HL-60/S4 treated with retinoic acid at 250 ng/mL for 4 days and 3 days (cell line): ENCODE measurements around the gene FOXL2NB.

Source experiments
- in situ Hi-C: fragments of 300-500 bp; cut with MboI; formaldehyde crosslinking; loops from 2 replicates; pipeline ENCODE4 v1.7.0; 2022; ENCODE audit warnings: low sequenced_read_pairs

The FOXL2NB gene

DNA sequence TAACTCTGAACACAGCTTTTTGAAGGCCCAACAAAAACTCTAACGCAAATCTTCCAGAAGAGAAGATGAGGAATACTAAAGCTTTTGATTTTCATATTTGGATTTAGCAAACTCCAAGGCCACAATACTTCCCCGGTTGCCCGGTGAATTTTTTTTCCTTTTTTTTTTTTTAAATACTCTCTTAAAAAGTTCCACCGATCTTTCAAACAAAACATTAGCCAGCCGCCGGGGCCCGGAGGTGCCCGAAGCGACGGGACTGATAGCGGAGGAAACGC, 2.4 kb upstream of the FOXL2NB start:
- in situ Hi-C loops, result no loop called here

DNA sequence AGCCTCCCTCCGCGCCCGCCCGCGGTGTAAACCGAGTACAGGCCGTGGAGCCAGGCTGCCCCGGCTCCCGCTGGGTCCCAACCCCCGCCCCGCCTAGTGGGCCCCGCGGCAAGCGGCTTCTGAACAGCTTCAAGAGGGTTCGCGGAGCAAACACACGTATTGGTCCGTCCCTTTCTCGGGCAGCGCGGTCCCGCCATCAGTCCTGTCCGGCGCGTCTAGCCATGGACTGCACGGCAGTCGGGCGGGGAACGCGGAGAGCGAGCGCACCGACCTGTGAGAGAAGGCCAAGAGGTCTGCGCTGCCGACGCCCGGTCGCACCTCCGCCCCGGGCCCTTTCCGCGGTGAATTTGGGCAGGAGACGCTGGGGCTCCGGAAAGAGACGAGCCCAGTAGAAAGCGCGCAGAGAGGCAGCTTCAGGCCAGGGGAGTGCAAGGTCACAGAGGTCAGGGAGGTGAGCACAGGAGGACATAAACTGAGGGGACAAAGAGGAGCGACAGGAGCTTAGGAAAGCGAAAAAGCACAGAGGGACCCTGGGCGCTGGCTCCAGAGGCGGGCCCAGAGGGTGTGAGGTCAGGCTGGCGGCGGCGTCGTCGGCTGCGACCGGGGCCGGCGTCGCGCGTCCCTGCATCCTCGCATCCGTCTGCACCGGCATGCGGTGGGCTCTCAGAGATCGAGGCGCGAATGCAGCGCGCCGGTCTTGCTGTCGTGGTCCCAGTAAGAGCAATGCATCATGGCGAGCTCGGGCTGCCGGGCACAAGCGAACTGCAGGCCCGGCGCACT, 1.9 kb upstream of the FOXL2NB start:
- in situ Hi-C loops, result no loop called here

DNA sequence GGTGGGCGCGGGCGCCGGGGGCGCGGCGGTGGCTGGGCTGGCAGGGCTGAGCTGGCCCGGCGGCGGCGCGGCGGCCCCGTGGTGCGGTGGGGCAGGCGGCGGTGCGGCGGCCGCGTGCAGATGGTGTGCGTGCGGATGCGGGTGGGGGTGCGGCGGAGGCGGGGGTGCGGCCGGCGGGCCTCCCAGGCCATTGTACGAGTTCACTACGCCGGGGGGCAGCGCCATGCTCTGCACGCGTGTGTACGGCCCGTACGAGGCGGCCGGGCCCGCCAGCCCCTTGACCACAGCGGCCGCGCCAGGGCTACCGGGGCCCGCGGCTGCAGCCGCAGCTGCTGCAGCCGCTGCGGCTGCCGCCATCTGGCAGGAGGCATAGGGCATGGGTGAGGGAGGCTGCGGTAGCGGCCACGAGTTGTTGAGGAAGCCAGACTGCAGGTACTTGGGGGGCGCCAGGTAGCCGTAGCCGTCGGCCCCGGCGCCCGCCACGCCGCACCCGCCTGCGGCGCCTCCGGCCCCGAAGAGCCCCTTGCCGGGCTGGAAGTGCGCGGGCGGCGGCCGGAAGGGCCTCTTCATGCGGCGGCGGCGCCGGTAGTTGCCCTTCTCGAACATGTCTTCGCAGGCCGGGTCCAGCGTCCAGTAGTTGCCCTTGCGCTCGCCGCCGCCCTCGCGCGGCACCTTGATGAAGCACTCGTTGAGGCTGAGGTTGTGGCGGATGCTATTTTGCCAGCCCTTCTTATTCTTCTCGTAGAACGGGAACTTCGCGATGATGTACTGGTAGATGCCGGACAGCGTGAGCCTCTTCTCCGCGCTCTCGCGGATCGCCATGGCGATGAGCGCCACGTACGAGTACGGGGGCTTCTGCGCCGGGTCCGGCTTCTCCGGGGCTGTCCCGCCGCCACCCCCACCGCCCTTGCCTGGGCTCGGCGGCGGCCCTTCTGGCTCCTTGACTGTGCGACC, 1.0 kb upstream of the FOXL2NB start:
- in situ Hi-C loops, result no loop called here

DNA sequence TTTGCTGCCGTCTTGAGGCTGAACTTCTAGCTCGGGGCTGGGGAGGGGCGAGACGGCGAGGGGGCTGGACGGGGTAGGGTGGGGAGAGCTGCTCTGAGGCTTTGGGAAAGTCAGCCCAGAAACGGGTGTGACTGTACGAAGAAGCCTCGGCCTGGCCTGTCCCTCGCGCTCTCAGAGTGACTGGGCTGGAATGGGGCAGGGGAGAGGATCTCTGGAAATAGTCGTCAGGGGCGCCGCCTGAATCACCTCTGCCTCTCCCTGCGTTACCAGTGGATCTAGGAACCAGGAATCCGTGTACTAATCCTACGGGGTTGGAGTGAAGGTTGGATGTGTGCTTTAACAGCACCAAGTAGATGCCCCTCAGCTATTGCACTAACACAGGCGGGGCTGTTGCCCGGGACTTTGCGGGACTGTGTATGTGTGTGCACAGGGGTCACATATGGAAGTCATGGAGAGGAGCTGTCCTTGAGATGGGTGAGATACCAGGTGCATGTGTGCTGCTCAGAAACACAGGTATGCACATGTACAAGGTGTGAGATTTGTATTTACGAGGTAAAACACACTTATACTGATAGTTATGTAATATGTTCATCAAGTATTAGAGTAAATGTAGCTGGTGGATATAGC, 591 bp downstream of the FOXL2NB start:
- in situ Hi-C loops, result no loop called here

DNA sequence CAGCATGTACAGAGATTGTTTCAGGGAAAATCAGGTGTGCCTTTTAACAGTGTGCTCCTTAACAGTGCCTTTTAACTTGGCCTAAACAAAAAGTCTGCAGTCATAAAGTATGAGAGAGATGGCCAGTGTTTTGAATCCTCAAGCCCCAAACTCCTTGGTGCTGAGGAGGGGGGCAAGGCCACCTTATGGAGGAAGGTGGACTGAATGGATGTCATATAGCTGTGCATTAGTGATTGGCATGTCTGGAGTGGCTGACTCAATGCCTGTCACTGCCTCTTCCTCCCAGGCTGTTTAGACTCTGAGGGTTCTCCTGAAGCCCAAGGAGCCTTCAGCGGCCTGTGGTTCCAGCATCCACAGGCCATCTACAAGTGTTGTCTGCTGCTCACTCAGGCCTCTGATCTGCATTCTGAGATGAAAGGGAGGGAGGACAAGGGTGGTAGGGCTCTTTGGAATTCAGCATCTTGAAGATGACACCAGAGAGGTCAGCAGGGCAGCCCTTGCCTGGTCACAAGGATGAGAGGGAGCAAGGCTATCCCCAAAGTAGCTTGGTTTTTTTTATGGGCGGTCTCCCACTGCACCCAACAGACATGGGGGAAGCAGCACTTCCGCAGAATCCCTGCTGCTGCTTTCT, 1.5 kb downstream of the FOXL2NB start:
- in situ Hi-C loops, result no loop called here

DNA sequence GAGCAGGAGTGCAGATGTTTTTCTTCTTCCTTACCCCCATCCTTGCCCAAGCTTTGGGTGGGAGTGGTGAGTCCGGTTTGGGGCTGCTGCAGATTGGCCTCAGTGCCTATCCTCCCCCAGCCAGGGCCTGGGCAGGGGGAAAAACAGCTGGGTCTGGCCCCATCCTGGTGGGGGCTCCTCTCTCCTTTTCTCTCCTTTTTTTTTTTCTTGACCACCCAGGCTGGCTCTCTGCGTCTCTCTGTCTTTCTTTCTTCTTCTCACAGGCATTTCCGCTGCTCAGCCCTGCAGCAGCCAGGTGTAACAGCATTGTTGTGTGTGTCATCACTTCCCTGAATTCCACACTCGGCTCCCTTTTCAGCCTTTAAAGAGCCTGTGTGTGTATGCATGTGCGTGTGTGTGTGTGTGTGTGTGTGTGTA, 2.0 kb downstream of the FOXL2NB start:
- in situ Hi-C loops, result no loop called here

DNA sequence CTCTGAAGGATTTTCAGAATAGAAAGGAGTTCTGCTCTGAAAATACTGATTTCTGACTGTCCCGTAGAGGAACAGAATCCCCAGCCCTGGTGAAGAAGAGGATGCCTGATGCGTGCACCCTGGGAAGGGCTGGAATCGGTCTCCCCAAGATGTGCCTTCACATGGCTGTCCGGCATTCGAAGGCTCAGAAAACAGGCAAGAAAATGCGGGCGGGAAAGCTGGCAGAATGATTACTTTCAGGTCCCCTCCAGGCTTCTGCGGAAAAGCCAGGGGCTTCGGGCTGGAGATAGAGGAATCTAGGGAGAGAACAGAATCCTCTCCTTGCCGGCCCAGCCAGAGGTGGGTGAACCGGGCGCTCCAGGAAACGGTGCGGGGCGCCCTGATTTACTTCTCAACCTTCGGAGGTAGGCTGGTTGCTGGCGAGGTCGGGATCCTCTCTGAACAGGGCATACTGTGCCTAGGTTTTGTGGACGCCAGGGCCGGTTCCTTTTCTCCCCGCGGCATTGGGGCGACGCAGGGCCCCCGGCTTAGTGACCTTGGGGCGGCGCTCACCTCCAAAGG, 2.5 kb downstream of the FOXL2NB start:
- in situ Hi-C loops, result no loop called here

DNA sequence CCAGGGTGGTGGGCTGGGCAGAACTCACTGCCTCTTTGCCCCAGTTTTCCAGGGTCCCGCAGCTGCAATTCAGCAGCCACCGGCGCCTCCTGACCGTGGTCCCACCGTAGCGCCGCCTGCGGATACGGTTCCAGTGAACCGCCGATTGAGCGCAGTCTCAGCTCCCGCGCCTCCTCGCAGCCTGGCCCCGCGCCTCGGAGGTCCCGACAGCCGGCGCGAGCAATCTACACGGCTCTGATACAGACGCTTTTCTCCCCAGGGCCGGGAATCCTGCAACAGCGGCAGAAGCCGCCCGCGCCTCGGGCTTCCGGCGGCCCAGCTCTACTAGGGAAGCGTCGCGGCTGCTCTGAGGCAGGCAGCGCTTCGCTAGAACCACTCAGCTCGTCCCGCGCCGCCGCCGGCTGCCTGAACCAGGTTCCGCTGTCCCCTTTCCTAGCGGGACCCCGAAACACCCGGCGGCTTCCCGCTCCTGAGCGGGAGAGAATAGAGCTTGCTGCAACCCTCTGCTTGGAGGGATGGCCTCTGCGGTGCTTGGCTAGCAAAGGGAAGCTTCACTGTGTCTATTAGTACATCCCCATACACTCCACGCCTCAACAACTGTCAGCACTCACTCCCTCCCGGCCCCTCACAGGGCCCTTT, 3.1 kb downstream of the FOXL2NB start:
- in situ Hi-C loops, result no loop called here

DNA sequence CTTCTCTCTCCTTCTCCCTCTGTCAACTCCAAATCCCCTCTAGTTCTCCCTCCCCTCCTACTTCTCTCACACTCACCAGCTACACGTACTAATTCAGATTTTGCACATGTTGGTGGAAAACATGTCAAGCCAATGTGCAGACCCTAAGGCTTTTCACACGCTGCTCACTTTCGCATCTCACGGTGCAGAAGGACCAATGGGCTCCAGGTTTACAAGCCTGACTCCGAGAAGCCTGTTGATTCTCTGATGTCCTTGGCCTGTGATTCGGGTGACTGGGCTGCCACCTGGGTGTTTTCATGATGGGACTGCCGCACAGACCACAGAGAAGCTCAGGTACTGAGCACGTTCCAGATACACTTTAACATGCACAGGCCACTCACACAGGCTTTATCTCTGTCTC, 3.7 kb downstream of the FOXL2NB start:
- in situ Hi-C loops, result no loop called here

DNA sequence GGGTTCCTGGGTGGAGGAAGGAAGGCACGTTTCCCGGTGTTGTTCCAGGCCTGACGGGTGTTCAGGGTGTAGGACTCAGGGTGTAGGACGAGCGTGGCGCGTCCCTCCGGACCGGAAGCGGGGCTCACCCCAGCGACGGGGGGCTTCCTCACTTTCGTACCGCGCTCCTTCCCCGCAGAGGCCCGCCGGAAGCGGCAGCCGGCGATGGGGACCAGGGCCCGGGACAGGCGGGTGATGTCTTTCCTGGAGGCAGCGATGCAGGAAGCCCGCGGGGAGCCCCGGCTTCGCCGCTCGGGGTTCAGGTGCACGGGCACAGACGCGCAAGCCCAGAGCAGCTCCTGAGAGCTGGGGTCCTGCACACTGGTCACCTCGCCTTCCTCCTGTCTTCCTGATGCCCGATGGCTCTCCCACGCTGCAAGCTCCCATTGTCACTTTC, 13.4 kb downstream of the FOXL2NB start:
- in situ Hi-C loops, result no loop called here

DNA sequence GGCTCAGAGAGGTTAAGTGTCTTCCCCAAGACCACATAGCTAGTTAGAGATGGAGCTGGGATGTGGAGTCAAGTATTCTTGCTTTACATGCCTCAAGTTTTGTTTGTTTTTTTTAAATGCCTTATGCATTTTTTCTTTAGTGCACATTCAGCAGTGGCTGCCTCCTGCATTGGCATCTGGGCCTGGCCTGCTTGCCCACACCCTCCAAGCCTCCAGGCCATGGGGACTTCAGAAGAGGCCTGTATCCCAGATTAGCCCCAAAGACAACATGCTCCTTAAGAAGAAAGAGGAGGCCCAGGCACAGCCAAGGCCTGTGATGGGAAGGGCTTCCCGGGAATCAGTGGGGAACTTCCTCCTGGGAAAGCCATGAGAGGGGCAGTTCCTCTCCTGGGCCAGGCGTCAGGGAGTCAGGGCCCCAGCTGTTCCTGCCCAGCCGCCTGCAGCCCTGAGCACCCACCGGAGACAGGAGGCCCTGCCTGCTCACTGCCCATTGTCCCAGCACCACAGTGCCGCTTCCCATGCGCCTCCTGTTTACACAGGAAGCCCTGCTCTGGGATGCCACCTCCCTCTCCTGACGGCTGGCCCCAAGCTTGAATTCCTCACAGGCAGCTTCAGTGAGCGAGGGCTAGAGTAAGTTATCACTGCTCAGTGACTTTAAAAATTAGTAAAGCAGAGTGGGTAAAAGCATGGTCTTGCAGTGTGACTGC, 16.0 kb downstream of the FOXL2NB start:
- in situ Hi-C loops, result no loop called here

DNA sequence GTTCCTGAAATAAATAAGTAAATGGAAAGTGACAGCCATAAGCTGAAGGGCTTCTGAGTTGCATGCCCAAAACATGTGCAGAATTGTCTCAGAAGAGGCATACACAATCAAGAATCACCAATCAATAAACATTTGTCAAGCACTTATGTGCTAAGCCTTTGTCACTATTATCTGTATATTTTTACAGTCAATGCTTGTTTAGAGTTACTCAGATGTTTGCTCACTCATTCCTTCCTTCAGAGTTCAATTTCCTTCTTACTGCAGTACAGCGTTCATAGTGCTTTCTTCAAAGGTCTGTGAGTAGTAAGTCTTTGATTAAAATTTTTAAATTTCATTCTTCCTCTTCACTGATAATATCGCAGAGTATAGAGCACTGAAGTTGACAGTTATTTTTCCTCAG, 17.2 kb downstream of the FOXL2NB start:
- in situ Hi-C loops, result no loop called here

DNA sequence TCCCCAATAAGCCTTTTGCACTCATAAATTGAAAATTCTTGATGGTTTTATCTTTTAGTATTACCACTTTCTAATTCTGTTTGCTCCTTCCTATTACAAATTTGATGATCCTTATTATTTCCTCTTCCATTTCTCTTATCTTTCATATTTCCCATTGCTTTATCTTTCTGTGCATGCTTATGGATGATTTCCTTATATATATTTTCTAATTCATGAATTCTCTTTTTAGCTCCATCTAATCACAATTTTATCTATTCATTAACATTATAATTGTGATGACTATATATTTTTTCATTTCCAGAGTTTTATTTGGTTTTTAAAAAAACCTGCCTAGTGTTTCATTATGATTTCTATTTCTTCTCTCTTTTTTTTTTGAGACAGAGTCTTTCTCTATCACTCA, 17.9 kb downstream of the FOXL2NB start:
- in situ Hi-C loops, result no loop called here

DNA sequence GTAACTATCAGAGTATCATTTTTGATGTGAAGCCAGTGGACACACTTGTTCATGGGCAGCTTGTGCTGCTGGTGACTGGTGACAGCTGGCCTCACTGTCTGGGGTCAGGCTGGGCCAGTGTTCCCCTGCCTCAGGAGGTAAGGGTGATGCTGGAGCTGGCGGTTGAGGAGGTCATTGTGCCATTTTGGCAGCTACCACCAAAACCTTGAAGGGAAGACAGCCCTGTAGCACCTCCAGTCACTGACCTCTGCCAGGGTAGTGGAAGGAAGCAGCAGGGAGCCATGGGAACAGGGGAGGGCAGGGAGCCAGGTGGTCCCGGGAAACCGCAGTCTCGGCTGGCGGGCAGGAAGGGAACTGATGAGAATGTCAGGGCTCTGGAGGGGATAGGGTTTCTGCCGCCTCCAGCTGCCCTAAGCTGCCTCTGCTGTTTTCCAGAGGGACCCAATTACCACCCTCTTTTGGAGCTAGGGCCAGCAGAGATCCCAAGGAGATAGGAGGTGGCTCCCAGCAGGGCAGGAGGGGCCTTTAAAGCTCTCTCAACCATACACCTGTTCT, 24.8 kb downstream of the FOXL2NB start:
- in situ Hi-C loops, result no loop called here

DNA sequence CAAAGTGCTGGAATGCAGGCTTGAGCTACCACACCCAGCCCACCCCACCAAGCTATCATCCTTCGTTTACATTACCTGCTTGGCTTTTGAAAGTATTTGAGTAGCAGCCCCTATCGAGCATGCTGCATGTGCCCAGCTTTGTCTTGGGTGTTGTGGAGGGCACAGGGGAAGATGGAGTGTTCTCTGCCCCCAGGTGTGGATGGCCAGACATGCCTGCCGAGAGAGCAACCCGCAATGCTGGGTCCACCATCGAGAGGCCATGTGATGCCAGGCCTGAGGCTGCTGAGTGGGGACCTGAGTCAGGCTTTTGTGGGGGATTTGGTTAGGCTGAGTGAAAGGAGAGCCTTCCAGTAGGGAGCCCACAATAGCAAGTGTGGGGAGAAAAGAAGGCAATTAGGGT, 25.9 kb downstream of the FOXL2NB start:
- in situ Hi-C loops, result no loop called here

DNA sequence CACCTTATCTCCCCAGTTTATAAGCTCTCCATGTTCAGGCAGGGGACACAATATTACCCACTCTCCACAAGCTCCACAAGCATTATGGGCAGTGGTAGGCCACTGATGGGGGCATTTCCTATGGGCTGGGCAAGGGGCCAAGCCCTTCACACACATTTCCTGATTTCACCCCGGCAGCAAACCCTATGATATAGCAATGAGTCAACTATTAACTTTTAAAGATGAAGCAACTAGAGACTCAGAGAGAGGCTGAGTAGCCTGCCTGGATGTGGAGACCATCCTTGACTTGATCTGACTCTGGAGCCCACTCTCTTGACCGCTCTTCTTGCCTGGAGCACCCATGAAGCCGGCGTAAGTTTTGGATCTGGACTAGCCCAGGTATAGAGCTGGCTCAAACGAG, 27.4 kb downstream of the FOXL2NB start:
- in situ Hi-C loops, result no loop called here

DNA sequence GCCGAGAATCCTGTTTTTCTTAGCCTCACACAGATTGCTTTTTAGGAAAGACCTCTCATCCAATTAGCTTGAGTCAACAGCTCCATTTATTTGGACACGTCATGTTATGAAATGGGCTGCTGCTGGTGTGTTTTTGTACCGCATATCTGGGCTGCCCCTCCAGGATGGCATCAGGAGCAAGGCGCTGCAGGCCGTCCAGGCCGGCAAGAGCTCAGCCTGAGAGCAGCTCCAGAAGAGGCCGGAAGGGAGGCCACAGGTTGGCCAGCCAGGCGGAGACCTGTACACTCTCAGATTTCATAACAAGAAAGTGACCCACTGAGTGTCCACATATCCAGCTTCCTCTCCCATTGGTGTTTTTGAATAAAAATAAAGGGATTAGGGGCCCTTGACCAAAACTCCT, 28.3 kb downstream of the FOXL2NB start:
- in situ Hi-C loops, result no loop called here

DNA sequence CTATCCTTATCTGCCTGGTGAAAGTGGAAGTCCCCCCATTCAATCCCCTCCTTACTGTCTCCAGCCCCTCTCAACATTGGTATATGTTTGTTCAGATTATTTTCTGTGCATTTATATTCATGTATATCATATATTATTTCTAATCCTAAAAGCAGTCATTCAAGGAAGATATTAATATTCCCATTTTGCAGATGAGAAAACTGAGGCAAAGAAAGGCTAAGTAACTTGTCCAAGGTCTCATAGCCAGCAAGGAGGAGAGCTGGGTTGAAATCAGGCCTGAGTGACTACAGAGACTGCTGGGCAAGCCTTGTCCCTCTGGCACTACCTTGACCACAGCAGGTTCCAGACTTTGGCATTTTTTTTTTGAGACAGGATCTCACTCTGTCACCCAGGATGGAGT, 29.0 kb downstream of the FOXL2NB start:
- in situ Hi-C loops, result no loop called here

DNA sequence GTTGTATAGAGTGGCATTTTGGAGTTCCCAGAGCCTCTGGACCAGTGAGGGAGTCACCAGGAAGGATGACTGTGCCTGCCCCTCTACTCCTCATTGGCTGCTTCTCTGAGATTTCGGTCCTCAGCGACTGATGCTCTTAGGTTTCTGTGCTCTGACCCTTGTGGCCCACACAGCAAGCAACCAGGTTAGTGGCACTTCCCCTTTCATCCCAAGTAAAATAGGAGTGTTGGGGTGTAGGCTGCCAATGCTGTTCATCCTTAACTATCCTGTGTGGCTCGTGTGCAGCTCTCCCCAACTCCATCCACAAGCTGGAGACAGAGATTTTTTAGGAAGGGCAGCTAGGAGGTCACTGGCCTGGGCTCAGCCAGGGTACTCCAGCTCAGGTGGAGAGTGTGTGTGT, 37.8 kb downstream of the FOXL2NB start:
- in situ Hi-C loops, result no loop called here

DNA sequence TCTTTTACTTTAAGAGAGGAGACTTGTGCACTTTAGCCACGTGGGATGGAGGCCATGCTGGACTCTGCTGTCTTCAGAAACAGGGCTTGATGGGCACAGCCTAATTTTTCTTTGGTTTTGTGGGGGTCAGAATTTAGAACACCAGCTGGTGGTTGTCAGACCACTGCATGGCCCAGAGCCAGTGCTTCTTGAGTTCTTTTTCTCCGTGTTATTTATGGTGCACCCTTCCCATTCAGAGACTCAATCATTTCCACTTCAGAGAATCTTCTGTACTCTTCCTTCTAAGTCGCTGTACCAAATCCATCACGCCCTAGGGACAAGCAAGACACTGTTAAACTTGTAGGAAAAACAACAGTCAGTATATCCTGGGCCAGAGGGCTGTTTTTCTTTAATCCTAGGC, 38.9 kb downstream of the FOXL2NB start:
- in situ Hi-C loops, result no loop called here
